Stimulated activated CD4-positive, alpha-beta T cell treated with anti-CD3 and anti-CD28 coated beads, Interleukin-4, amount 100 ng/mL, for 24 hours (primary cell): Measurements from ENCODE around the gene KANTR.
A peak's percentile ranks its signal among the peaks of the same experiment; 100 is the strongest.

Source experiments
- DNase-seq: peaks from one replicate; pipeline ENCODE4 v3.0.0-alpha.2; 2020

KANTR gene

GRCh38 chrX:53093748-53094581 lies at the start of gene KANTR:
TSS of gene KANTR (plus strand) at chrX:53094142. CDS start at chrX:53124273, 30,131 bp downstream.
- peak; percentile 84 for DNase-seq

- DNase-seq, result no peak
Measured at GRCh38 chrX:53044995-53045394, 48.9 kb upstream of the KANTR start.

GRCh38 chrX:53047228-53047627 lies 46.7 kb upstream of the KANTR start:
- no peak for DNase-seq

GRCh38 chrX:53048169-53049126 lies 45.5 kb upstream of the KANTR start, which contains the start of gene GPR173:
TSS of gene GPR173 (plus strand) at chrX:53048789. CDS start at chrX:53076622, 27,833 bp downstream.
- no peak for DNase-seq

GRCh38 chrX:53049127-53049517 lies 44.8 kb upstream of the KANTR start:
- DNase-seq, result no peak

- DNase-seq, result no peak
Measured at GRCh38 chrX:53050841-53051240, 43.1 kb upstream of the KANTR start.

- no peak for DNase-seq
Measured at GRCh38 chrX:53055244-53055849, 38.6 kb upstream of the KANTR start.

GRCh38 chrX:53056292-53056691 lies 37.6 kb upstream of the KANTR start:
- DNase-seq, result no peak

- DNase-seq, result no peak
Measured at GRCh38 chrX:53065104-53065503, 28.8 kb upstream of the KANTR start.

- DNase-seq, result no peak
Measured at GRCh38 chrX:53071064-53071463, 22.9 kb upstream of the KANTR start.

- DNase-seq, result peak; percentile 70
Measured at GRCh38 chrX:53071604-53072417, 22.1 kb upstream of the KANTR start.

- no peak for DNase-seq
Measured at GRCh38 chrX:53072418-53073114, 21.4 kb upstream of the KANTR start.

- DNase-seq, result no peak
Measured at GRCh38 chrX:53073115-53073586, 20.8 kb upstream of the KANTR start.

- DNase-seq, result no peak
Measured at GRCh38 chrX:53075011-53075410, 18.9 kb upstream of the KANTR start.

GRCh38 chrX:53076671-53077070 lies 17.3 kb upstream of the KANTR start:
- no peak for DNase-seq

GRCh38 chrX:53077207-53078197 lies 16.4 kb upstream of the KANTR start:
- DNase-seq, result no peak

- DNase-seq, result no peak
Measured at GRCh38 chrX:53078943-53079342, 15.0 kb upstream of the KANTR start.

GRCh38 chrX:53080628-53081580 lies 13.0 kb upstream of the KANTR start:
- no peak for DNase-seq
